SU-DHL-6 (cell line): ENCODE measurements around the gene PXDN.

Experiments
- H2AFZ ChIP-seq: fragments of 200-600 bp; sonication (generic); 2 replicates; pipeline ENCODE4 v1.6.1; 2014; ENCODE audit warnings: low read depth, mild to moderate bottlenecking, moderate library complexity, mixed read lengths, antibody characterized with exemption, low read length; ENCODE audit not compliant: severe bottlenecking
- H3F3A ChIP-seq: fragments of 200-600 bp; shearing (Covaris generic); 2 replicates; pipeline ENCODE4 v1.6.0; 2016; ENCODE audit warnings: antibody characterized with exemption, mild to moderate bottlenecking; ENCODE audit not compliant: insufficient read depth
- H3K27ac ChIP-seq: fragments of 200-600 bp; sonication (generic); 2 replicates; pipeline ENCODE4 v1.5.1; 2016; ENCODE audit warnings: low read depth, mild to moderate bottlenecking, low read length, moderate library complexity, mixed read lengths
- H3K27me3 ChIP-seq: fragments of 200-600 bp; sonication (generic), shearing (Covaris generic); 2 replicates; pipeline ENCODE4 v1.6.0; 2014; ENCODE audit warnings: mild to moderate bottlenecking, low read length
- H3K36me3 ChIP-seq: fragments of 200-600 bp; sonication (generic); 2 replicates; pipeline ENCODE4 v1.6.1; 2014; ENCODE audit warnings: mild to moderate bottlenecking, low read length, mixed read lengths
- H3K4me2 ChIP-seq: fragments of 300-600, 200-600 bp; shearing (Covaris generic), sonication (generic); 2 replicates; pipeline ENCODE4 v1.6.0; 2014; ENCODE audit warnings: low read length, low read depth, mild to moderate bottlenecking; ENCODE audit not compliant: poor library complexity, severe bottlenecking
- H3K4me3 ChIP-seq: fragments of 200-600 bp; sonication (generic); 2 replicates; pipeline ENCODE4 v1.5.1; 2014; ENCODE audit warnings: antibody characterized with exemption, low read length, mild to moderate bottlenecking, mixed read lengths; ENCODE audit not compliant: insufficient read depth, poor library complexity, severe bottlenecking
- H3K79me2 ChIP-seq: fragments of 200-600 bp; sonication (generic); 2 replicates; pipeline ENCODE4 v1.6.1; 2014; ENCODE audit warnings: mild to moderate bottlenecking, low read length, moderate library complexity; ENCODE audit not compliant: insufficient read depth
- H3K9ac ChIP-seq: fragments of 200-600 bp; sonication (generic); 2 replicates; pipeline ENCODE4 v1.7.0; 2014; ENCODE audit warnings: mild to moderate bottlenecking, low read length
- H3K9me2 ChIP-seq: fragments of 200-600 bp; sonication (generic); replicated peaks from 2 replicates; pipeline ENCODE4 v1.6.1; 2014; ENCODE audit warnings: low read length; ENCODE audit not compliant: insufficient read depth
- H3K9me3 ChIP-seq: fragments of 200-600 bp; sonication (generic); 2 replicates; pipeline ENCODE4 v1.6.1; 2014; ENCODE audit warnings: low read length, mixed read lengths; ENCODE audit not compliant: insufficient read depth
- H4K20me1 ChIP-seq: fragments of 200-600 bp; sonication (generic); 2 replicates; pipeline ENCODE4 v1.6.1; 2014; ENCODE audit warnings: low read depth, mild to moderate bottlenecking, antibody characterized with exemption, low read length, moderate library complexity, mixed read lengths
- CTCF ChIP-seq: fragments of 200-600 bp; sonication (generic); IDR thresholded peaks from one replicate; pipeline ENCODE4 v1.5.1; 2017; ENCODE audit warnings: antibody characterized with exemption, mild to moderate bottlenecking, low read length, moderate library complexity; ENCODE audit not compliant: insufficient read depth, poor library complexity, severe bottlenecking
- EZH2phosphoT487 ChIP-seq: fragments of 200-600 bp; sonication (generic), shearing (Covaris generic); conservative IDR thresholded peaks from 2 replicates; pipeline ENCODE4 v1.6.1; 2018; ENCODE audit warnings: mild to moderate bottlenecking, antibody characterized with exemption, low read length, moderate library complexity, mixed read lengths

The PXDN gene

GRCh38 chr2:1714291-1715064, 29.8 kb downstream of the PXDN start:
- H3K79me2 ChIP-seq, result no peaks in the 10 kb centered on the region

GRCh38 chr2:1713839-1714236, 30.5 kb downstream of the PXDN start:
- H3K79me2 ChIP-seq, result no peaks in the 10 kb centered on the region
- no peaks in the 10 kb centered on the region for H3K36me3 ChIP-seq
- no peak overlapping the region for H2AFZ ChIP-seq
- H3K4me2 ChIP-seq, result no peak overlapping the region
- TF ChIP-seq CTCF (no peak), EZH2phosphoT487 (no peak)
- H3F3A ChIP-seq, result no peaks in the 10 kb centered on the region
- H3K27me3 ChIP-seq, result no peaks in the 10 kb centered on the region
- H4K20me1 ChIP-seq, result no peaks in the 10 kb centered on the region
- H3K27ac ChIP-seq, result no peak overlapping the region
- H3K9ac ChIP-seq, result no peak overlapping the region
- H3K9me3 ChIP-seq, result no peaks in the 10 kb centered on the region
- H3K9me2 ChIP-seq, result no peaks in the 10 kb centered on the region
- no peak overlapping the region for H3K4me3 ChIP-seq

More at GRCh38 chr2:1714291-1715064, 29.8 kb downstream of the PXDN start:
- Histone ChIP-seq H4K20me1 (no peaks in the 10 kb centered on the region), H3K9me2 (no peaks in the 10 kb centered on the region), H3K4me3 (no peak overlapping the region), H3F3A (no peaks in the 10 kb centered on the region), H3K9ac (no peak overlapping the region), H3K36me3 (no peaks in the 10 kb centered on the region), H3K27ac (no peak overlapping the region), H3K9me3 (no peaks in the 10 kb centered on the region), H2AFZ (no peak overlapping the region), H3K4me2 (no peak overlapping the region), H3K27me3 (no peaks in the 10 kb centered on the region)
- TF ChIP-seq EZH2phosphoT487, result no peak
- TF ChIP-seq CTCF, result no peak

- Histone ChIP-seq H3K4me2 (no peak overlapping the region), H4K20me1 (no peaks in the 10 kb centered on the region), H3K27me3 (no peaks in the 10 kb centered on the region), H3K4me3 (no peak overlapping the region), H2AFZ (no peak overlapping the region), H3F3A (no peaks in the 10 kb centered on the region), H3K9me2 (no peaks in the 10 kb centered on the region), H3K79me2 (no peaks in the 10 kb centered on the region), H3K36me3 (no peaks in the 10 kb centered on the region), H3K9ac (no peak overlapping the region), H3K27ac (no peak overlapping the region), H3K9me3 (no peaks in the 10 kb centered on the region)
- TF ChIP-seq EZH2phosphoT487 (no peak), CTCF (no peak)
Measured at GRCh38 chr2:1713142-1713838, 31.0 kb downstream of the PXDN start.
